GM19463 (cell line): ENCODE data around the gene ENAH.

Experiments
- ATAC-seq: cut with Tn5 transposase; IDR thresholded peaks from one replicate; pipeline ENCODE4 v1.9.1; 2021; ENCODE audit warnings: mild to moderate bottlenecking, moderate library complexity; ENCODE audit not compliant: unreplicated experiment

Gene ENAH

DNA sequence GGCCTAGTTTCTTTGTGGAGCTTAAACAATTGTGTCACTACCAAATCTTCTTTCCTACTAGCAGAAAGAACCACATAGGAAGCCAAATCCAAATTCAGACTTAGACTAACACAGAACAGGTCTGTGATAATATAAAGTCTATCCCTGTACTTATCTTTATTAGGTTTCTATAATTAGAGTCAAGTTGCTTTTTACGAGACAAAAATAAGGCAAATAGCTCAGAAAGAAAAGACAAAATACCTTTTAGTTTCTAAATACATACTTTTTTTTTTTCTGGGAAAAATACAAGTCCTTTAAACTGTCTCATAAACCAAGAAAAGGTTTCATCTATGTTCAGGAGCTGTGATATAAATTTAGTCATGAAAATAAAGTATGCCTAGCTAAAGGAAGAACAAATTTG lies 146.2 kb downstream of the ENAH start:
- ATAC-seq: no peak

DNA sequence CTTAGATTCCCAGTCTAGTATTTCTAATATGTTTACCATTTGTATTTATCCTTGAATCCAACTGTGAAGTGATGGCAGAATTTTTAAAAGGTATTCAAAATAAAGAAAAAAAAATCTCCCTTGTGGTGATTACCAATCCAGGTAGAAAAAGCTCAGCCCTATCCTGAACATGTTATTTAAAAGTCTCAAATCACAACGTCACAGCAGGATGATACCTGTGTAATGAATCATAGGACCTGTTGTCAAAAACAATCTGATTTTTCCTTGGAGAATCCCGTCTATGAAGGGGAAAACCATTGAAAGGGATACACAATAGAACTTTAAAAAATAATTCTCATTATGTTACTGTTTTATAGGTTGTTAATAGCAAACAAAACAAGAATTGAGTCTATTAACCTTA lies 148.1 kb downstream of the ENAH start:
- ATAC-seq: no peak

DNA sequence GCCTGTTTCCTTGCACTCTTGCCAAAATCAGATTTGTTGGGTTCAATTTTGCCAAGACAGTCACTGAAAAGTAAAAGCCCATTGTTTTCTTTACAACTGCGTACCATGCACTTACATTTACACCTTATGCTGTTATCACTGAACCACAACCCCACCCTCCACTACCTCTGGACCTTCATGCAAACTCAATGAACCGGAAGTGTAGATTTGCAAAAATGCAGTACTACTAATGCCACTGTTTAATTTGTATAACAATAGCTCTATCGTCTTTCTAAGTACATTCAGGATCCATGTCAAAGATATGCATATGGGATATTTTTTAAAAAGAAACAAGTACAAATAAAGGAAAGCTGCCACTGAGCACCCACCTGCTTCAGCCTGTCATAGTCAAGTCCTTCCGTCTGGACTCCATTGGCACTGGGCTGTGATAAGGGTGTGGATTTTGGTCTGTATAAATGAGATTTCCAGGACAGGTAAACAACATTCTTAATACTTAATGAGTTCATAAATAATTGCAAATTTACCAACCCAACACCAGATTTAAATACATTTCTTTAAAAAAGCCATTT lies 152.2 kb downstream of the ENAH start:
- no peak for ATAC-seq

DNA sequence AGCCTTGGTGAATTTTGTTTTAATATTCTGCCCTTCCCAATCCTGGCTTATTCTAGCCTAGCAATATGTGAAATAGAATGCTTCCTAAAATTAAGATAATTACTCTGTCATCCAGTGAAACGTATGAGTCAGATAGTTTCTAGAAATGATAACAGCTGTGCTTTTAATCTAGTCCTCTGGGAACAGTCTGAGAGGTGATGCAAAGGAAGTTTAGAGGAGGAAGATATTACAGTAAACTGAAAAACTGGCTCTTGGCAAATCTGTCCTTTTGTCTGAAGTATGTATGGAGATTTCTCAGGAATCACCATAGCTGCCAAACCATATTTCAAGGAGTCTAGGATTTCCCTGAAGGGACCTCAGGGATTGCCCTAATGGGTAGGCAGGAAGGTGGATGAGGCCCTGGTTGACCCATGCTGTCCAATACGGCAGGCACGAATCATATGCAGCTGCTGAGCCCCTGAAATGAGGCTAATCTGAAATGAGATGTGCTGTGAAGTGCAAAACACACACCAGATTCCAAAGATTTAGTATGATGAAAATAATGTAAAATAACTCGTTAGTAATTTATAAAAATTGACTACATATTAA lies 154.3 kb downstream of the ENAH start:
- no peak for ATAC-seq

DNA sequence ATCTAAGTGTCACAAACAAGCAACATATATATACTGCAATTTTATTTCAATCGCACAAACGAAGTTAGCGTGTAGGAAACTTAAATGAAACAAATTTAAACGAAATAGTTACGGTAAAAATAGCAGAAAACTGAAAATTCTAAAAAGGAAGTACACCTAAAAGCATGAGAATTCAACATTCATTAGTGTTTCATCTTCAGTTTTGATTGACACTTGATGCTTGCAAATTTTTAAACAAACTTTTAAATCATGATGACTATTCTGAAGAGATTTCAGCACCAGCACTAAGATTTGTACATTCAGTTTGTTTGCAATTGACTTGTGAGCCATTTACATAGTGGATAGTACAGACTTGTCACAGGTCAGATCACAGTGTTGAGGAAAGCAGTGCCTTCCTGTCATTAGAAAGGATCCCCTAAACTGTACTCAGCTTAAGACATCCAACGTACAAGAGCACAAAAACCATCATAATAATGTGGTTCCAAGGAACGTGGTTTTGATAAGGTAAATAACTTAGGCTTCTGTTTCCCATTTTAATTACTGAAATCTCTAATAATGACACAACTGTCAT lies 158.0 kb downstream of the ENAH start:
- no peak for ATAC-seq

DNA sequence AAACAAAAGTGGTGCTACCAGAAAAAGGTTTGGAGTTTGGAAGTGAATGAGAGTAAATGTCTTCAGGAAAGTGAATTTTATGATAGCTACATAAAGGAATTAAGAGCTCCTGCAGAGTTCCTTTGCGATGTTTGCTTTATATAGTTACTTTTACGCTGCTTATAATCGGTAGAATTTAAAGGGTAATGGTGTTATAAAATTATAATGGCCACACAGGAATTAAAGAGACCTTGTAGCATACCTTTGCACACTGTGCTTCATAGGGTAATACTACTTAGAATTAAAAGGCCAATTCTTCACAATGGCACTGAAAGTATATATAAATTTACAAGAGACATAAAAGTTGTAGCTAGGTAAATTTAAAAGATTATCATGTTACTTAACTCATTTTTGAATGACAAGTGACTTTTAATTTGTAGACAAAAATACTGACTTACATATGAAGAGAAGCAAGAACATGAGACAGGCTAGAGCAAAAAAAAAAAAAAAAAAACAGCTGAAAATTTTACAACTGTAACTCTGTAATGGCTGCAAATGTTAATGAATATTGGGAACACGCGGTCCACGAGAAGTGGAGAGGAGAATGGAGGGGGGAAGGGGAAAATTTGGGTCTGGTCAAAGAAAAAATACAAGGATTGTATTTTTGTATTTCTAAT lies 159.2 kb downstream of the ENAH start:
- ATAC-seq: no peak

DNA sequence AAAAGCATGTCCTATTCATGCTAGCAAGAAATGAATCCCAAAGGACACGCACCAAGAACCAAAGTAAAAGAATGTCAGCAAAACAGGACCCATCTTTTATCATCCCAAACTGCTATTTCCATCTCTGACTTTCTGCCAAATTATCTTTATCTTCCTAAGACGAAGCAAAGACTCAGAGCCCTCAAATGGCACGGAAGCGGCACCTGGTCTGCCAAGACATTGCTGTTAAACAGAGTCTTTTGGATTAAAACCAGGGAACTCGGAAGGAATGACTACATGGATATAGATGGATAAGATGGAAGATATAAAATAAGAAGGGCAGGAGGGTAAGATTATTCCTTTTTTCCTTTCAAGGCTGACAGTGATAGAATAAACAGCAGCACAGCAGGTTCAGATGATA lies 164.2 kb downstream of the ENAH start:
- ATAC-seq: no peak

DNA sequence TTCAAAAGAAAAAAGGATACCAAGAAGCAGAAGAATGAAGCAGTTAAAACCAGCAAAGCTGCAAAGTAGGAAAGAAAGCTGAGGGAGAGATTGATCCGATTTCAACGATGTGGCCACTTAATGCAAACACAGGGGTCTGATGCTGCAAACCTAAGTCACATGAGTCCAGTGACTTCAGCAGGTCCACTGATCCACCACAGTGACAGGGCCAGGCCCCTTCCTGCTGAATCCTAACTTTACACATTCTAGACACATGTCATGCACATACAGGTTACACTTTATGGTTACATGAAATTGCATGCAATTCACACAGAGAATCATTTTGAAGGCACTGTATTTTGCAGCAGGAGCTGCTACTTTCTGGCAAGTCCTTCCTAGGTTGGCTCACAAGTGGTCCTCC lies 166.1 kb downstream of the ENAH start:
- no peak for ATAC-seq

DNA sequence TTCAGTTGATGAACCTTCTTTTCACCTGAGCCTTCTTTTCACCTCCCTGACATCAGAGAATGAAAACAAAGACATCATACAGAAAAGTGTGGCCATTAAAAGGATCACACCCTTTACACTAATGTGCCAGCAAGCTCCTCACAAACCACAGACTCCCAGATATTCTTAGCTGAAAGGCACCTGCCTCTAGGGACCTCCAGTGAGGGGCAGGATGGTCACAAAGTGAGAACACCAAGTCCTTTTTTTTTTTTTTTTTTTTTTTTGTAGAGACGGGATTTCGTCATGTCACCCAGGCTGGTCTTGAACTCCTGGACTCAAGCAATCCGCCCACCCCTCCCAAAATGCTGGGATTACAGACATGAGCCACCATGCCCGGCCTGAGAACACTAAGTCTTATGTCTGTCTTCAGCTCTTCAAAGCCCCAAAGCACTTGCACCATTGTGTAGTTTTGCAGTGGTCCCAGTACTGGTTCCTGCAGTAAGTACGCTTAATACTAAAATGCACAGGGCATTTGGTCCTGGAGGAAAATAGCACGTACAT lies 166.9 kb downstream of the ENAH start:
- ATAC-seq: no peak

DNA sequence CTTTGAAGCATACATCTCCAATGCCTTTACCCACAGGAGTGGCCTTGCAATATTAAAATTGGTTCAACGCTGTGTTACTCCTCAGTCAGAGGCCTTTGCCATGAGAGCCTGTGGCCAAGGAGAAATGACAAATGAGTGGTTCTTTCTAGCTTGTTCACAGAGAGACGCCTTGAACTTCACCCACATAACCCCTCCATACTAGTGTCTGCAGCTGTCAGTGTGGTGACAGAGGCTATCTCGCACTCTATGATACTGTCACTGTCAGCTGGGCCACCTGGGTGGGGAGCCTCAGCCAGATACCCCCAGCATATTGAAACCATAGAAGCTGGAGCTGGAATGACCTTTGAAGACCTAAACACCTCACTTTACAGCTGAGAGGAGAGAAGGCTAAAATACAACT lies 167.7 kb downstream of the ENAH start:
- no peak for ATAC-seq

DNA sequence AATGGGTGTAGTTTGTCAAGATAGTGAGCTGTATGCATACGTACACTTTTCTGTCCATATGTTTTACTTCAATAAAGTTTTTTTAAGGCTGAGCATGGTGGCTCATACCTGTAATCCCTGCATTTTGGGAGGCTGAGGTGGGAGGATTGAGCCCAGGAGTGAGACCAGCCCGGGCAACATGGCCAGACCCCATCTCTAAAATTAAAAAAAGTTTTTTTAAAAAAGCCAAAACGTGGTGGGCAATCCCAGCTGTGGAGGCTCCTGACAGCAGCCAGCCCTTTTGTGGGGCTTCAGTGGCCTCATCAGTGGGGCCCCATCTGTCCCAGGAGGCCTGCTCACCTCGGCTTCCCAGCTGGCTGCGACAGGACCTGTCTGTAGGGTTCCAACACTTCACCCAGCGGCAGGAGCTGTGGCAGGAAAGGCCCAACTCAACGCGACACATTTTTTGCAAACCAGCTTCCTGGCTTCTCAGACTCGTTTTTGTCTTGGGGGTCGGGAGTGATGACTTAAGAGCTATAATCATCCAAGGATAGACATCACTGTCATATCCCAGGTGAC lies 168.2 kb downstream of the ENAH start:
- ATAC-seq: no peak

DNA sequence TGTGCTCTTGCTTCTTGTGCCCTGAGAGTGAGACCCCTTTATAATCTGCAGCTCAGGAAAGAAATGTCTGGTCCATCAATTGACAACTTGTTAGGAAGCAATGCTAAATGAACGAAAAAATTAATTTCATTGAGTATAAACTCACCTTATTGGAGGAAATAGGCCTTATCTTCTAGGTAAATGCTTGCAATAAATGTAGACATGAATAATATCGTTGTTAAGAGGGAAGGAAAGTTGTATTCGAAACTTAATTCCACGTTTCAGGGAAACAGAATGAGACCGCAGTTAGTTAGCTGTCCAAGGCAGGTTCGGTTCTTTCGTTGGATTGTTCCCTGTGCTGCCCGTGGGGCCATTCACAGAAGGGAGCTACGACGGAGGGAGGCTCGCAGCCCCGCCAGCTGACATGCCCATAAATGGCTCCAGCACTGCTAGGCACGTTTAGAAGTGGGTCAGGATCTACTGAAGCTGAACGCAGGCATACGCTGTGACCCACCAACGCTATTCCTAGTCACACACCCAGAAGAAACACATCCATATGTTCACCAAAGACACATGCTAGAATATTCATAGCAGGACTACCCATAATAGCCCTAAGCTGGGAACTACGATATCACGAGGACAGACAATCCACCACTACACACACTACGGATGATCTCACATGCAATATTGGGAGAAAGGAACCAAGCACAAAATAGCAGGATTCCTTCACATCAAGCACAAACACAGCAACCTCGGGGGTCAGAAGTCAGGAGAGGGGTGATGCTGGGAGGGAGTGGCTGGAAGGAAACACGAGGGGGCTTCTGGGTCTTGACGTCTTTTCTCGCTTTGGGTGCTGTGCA lies 168.9 kb downstream of the ENAH start:
- no peak for ATAC-seq

DNA sequence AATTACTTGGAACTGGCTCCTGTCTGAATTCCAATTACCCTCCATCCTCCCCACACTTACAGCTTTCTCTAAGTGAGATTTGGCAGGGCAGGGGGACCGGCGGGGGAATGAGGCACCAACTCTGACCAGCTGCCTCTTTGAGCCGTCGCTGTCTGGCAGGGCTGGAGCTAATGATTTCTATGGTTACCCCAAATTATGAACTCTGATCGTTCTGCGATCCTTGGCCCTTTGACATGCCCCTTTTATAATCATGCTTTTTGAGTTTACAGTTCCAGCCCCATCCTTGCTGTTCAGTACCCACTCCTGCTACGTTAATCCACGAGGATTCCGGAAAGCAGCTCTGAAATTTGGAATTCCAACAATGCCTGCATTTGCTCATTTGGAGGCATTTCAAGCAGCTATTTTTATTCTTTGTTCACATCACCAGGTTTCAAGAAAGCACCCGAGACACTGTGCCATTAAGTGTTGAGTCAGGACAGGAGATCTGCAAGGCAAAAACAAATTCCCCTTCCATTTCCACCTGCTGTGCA lies 170.4 kb downstream of the ENAH start:
- ATAC-seq: no peak

DNA sequence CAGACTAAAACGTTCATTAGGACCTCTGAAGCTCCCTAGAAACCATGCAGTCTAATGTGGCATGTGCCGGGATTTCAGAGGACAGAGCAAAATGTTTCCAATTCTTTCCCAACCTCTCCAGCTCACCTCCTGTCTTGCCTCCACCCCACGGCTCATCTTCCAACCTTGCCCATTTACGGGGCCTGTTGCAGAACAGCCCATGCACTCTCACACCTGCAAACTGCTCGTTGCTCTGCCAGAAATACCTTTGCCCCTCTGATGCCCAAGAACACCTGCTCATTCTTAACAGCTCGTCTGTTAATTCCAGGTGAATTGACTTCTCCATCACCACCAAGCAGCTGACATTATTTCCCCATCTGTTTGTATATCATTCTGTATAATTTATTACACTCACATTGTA lies 171.2 kb downstream of the ENAH start:
- no peak for ATAC-seq

DNA sequence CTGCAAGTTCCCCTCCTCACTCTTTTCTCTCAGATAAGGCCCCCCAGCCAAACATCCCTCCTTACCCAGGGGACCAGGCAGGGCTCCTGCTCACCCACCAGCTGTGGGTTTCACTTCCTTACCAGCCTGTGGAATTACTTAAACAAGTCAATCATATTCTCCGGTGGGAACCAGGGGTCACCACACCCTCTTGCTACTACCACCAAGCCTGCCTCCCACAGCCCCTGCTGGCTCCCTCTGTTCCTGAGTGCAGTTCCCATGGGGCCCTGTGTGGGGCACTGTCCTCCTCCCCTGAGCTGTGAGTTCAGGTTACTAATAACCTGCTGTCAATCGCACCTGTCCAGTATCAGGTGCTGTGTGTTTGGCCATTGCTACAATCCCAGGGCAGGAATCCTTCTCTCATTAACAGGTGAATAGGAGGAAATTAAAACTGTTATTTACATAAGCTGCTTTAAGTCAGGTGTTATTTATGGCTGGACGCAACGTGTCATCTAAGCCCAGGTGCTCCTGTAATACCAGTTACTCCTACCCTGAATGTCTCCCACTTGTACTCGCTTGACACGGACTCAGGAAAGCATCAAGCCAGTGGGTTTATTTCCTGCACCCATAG lies 172.0 kb downstream of the ENAH start:
- ATAC-seq: peak; percentile 75

DNA sequence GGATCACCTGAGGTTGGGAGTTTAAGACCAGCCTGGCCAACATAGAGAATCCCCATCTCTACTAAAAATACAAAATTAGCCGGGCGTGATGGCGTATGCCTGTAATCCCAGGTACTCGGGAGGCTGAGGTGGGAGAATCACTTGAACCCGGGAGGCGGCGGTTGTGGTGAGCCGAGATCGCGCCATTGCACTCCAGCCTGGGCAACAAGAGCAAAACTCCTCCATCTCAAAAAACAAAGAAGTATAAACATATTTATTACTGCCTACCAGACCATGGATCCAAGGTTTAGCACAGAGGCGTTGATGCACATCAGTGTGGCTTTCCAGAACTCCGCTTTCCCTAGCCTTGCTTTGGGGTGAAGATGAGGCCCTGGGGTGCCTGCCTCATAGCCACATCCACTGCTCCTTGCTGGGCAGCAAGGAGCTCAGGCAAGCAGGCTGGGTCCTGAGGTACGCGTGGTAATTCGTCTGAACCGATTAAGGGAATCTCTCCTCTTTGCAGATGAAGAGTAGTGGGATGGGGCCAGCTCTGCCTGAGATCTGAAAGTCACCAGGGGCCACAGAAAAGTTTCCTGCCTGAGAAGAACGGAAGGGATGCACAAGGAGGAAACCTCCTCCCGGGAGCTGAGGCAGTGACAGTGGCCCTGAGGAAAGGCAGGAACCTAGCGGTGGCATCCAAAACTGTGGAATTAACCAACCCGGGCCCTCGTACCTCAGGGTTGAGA lies 172.8 kb downstream of the ENAH start:
- ATAC-seq: no peak

DNA sequence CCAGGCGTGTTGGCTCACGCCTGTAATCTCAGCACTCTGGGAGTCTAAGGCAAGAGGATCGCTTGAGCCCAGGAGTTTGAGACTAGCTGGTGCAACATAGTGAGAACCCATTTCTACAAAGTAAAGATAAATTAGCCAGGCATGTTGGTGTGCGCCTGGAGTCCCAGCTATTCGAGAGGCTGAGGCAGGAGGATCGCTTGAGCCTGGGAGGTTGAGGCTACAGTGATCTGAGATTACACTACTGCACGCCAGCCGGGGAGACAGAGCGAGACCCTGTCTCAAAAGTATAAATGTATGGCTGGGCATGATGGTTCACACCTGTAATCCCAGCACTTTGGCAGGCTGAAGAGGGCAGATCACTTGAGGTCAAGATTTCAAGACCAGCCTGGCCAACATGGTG lies 173.6 kb downstream of the ENAH start:
- ATAC-seq: no peak

DNA sequence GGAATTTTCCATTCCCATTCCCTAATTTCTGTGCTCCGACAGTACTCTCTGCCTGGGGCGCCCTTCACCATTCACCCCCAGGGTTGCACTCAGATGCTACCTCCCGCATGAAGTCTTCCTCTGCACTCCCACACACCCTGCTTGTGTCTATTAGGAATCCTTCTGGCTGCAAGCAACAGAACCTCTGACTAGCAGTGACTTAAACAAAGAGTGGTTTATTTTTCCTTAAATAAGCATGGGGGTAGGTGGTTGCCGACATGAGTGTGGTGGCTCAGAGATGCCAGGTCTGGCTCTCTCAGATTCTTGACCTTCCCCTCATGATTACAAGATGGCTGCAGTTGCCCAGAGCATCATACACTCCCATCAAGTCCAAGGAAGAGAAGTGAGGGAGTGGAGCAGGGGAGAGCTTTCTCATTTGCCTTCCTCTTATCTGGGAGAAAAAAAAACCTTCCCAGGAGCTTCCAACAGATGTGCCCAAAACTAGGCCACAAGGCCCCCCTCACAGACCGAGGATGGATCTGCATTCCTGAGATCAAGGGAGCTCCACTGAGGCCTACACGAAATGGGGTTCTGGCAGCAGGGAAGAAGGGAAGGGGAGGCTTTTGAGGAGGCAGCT lies 175.5 kb downstream of the ENAH start:
- ATAC-seq: no peak

DNA sequence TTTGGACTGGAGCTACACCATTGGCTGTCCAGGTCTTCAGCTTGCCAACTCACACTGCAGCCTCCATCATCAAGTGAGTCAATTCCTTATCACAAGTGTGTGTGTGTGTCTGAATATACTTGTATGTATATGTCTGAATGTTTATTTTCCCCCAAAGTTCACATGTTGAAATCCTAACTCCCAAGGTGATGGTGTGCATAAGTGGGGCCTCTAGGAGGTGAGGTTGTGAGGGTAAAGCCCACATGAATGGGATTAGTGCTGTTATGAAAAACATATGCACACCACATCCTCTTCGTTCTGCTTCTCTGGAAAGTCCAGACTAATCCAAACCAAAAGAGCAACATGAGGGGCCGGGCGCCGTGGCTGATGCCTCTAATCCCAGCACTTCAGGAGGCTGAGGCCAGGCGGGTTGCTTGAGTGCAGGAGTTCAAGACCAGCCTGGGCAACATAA lies 176.4 kb downstream of the ENAH start:
- no peak for ATAC-seq
